LHCN-M2 (cell line): ENCODE results near the gene TMEM79. TPM values are rescaled to one million over a fixed set of nuclear protein-coding genes. Genes with fewer than 3 reads are reported as not detected.

Experiments used
- DNase-seq: peaks from one replicate; pipeline ENCODE4 v3.0.0-alpha.2; 2012; ENCODE audit warnings: low read depth
- polyA plus RNA-seq: library from polyadenylated mRNA; unstranded; fragments of >200 nt; gene quantifications from one replicate; pipeline ENCODE4 v1.2.1, GENCODE V29; 2012; ENCODE audit warnings: missing spikeins
- total RNA-seq: library from RNA; depleted of rRNA; stranded (reverse); fragments of >200 nt; gene quantifications from 2 replicates; pipeline ENCODE4 v1.2.3, GENCODE V29; 2014; rRNA removed

The TMEM79 gene
- 2.9 and 3.2 TPM in 2 replicates for total RNA-seq
- 2.8 TPM for polyA plus RNA-seq

DNA sequence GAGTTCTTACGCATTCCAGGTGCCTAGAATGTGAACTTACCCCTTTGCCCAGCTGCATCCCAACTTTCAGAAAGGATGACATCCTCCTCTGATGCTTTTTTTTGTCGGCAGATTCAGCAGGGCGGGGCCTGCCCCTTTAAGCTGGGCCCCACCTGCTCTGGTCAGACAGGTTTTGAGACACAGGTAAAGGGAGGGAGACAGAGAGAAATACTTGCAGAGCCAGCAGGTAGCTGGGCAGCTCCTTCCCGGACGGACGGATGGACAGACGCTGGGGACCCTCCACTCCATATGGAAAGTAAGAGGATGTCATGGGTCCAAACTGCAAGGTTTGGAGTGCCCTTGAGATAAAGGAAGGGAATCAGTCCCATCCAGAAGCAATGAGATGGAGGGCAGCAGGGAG is at the start of gene TMEM79:
TMEM79 (plus strand) TSS at position 214 of the 400 bp plus-strand sequence. CDS start 902 bp downstream, outside the sequence.
- no peak for DNase-seq

- no peak for DNase-seq
Observed at GRCh38 chr1:156236164-156236563, 48.0 kb upstream of the TMEM79 start.

- DNase-seq: no peak
Observed at GRCh38 chr1:156238248-156238647, 45.9 kb upstream of the TMEM79 start.

DNA sequence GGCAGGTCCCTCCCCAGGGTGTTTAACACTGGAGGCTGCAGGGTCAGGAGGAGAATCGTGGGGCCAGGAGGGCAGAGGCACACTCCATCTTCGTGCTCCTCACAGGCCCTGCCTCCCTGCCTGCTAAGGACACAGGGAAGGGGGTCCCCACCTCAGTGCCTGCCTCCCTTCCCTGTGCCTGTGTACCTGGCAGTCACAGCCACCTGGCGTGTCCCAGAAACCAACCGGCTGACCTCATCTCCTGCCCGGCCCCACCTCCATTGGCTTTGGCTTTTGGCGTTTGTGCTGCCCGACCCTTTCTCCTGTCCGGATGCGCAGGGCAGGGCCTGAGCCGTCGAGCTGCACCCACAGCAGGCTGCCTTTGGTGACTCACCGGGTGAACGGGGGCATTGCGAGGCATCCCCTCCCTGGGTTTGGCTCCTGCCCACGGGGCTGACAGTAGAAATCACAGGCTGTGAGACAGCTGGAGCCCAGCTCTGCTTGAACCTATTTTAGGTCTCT is 42.8 kb upstream of the TMEM79 start:
- peak; percentile 91 for DNase-seq

GRCh38 chr1:156241926-156242325 is 42.2 kb upstream of the TMEM79 start, which contains the start of gene BGLAP:
Gene BGLAP, plus strand, starts transcription at chr1:156242184. Its CDS starts 48 bp downstream, at chr1:156242232.
- DNase-seq: peak; percentile 57

- DNase-seq: no peak
Observed at GRCh38 chr1:156242738-156243137, 41.4 kb upstream of the TMEM79 start.

- no peak for DNase-seq
Observed at GRCh38 chr1:156244126-156244525, 40.0 kb upstream of the TMEM79 start.

DNA sequence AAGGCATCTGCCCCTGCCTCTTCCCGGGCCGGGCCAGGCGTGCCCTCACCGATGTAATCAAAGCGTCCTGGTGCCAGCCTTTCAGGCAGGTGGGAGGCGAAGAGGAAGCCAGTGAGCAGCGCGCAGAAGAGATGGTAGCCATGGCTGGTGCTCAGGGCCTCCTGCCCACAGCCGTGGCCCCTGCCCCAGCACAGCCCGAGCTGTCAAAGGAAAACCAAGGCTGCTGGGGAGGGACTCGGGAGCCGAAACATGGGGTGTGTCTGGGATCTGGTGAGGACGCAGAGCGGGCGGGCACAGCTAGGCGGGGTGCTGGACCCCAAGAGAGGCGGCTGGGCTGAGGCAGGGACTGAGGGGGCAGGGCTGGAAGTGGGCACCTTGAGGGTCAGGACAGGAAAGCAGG is 39.4 kb upstream of the TMEM79 start:
- no peak for DNase-seq

DNA sequence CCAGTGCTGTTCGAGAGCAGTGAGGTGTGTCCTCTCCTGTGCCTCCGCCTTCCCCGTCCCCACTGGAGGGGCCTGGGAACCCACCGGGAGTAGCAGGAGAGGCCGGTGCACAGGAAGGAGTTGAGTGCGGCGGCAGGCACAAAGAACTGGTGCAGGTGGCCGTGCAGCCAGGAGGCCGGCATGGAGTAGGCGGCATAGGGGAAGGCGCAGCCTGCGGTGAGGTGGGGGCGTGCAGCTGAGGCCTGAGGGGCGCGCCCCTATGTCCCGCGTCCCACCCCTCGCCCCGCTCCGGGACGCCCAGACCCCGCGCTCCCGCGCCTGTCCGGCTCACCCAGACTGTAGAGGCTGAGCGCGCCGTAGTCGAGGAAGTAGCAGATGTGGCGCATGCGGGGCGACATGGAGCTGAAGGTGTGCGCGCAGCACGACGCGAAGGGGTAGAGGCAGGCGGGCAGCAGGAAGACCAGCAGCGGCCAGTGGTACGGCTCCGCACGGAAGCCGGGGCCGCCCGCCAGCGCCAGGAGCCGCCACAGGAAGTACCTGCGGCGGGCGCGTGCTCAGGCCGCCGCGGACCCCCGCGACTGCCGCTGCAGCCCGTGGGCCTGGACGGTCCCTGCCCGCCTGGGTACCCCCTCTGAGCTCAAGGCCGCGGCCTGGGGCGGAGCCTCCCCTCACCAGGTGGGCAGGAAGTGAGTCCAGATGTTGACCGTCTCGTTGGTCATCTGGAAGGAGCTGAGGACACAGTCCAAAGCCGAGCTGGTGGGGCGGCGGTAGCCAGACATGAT is 38.5 kb upstream of the TMEM79 start:
- DNase-seq: no peak

DNA sequence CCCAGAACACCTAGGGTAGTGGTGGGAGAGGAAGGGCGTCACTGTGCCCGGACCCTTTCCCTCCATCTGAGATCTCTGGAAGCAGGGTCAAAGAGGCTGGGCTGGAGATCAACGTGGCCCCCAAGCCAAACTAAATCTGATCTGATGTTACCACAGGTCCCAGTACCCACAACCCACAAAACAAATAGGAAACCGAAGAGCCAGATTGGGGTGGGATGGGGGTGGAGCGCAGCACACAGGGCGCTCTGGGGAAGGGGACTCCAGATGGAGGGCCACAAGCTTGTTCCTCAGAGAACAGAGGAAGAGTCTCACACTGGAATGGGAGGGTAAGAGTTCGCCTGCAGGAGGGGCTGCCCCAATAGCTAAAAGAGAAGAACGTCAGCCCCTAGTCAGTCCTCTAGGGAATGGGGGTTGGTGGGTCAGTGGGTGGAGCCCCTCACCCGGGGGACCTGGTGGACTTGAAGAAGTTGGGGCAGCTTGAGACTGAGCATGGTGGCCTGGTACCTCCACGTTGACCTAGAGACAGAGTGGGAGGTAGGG is 37.8 kb upstream of the TMEM79 start:
- no peak for DNase-seq

GRCh38 chr1:156246781-156247459 is 37.2 kb upstream of the TMEM79 start:
- DNase-seq: no peak

- DNase-seq: no peak
Observed at GRCh38 chr1:156247460-156248322, 36.4 kb upstream of the TMEM79 start, which contains the start of gene PAQR6. Gene PAQR6, minus strand, starts transcription at chr1:156248056. Its CDS starts 1,325 bp downstream, at chr1:156246731.

DNA sequence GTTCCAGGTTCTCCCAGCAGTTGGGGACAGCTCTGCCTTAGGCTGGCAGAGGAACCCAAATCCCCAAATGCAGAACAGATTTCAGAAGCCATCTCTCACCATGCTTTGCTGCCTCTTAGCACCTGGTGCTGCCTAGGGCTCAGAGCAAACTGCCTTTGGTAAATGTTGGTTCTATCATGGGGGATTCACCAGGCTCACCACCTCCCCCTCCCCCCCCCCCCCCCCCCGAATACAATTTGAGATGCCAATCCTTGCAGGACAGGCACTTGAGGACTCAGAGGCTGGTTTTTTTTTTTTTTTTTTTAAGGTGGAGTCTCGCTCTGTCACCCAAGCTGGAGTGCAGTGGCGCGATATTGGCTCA is 35.8 kb upstream of the TMEM79 start:
- DNase-seq: no peak

- DNase-seq: no peak
Observed at GRCh38 chr1:156249593-156249992, 34.5 kb upstream of the TMEM79 start.

GRCh38 chr1:156251527-156251926 is 32.6 kb upstream of the TMEM79 start:
- no peak for DNase-seq

GRCh38 chr1:156253634-156254033 is 30.5 kb upstream of the TMEM79 start:
- DNase-seq: no peak

- no peak for DNase-seq
Observed at GRCh38 chr1:156257711-156258110, 26.4 kb upstream of the TMEM79 start.

GRCh38 chr1:156258859-156259258 is 25.3 kb upstream of the TMEM79 start:
- no peak for DNase-seq

DNA sequence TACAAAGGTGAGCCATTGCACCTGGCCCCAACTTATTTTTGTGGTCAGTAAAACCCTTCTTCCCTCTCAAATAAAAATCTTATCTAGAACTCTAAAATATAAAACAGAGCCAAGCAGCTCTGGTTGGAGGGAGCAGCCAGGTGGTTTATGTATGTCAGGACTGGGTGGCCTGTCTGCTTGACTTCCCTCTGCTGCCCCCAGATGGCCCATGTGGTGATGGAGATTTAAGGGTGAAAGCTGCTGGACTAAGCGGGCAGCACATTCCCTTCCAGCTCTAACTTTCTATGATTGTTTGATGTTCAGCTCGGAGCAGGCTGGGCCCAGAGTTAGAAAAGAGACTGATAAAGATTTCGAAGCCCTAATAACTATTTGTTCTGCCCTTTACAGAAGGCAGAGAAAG is 24.3 kb upstream of the TMEM79 start:
- no peak for DNase-seq

DNA sequence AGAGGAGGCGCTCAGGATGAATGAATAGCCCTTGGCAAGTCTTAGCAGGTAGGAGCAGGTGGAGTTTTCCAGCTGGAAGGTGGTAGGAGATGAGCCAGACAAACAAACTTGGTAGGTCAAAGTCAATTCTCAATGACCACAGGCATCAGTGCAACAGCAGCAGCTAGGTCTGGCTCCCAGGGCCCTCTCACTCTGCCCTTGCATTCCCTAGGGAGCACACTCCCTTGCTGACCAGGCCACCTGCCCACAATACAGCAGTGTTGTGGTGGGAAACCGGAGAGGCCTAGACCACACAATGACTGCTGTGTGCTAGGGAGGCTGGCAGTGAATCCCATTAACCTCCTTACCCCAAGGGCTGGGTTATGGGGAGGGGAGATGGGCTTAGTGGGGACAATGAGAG is 23.2 kb upstream of the TMEM79 start:
- DNase-seq: peak; percentile 76
